NB4 (cell line): ENCODE results near the gene CFAP57.

Source experiments
- DNase-seq: peaks from one replicate; pipeline ENCODE4 v3.0.0; 2010; ENCODE audit warnings: low read depth
- H3K4me3 ChIP-seq: one replicate; pipeline ENCODE4 v1.5.1; 2011; ENCODE audit warnings: mild to moderate bottlenecking, low read depth, low read length, moderate library complexity
- CTCF ChIP-seq: IDR thresholded peaks from one replicate; pipeline ENCODE4 v1.5.1; 2012; ENCODE audit warnings: low read depth, low read length
- MAX ChIP-seq: IDR thresholded peaks from 2 replicates; pipeline ENCODE4 v1.6.1; 2011; ENCODE audit warnings: low read depth, low read length
- MYC ChIP-seq: IDR thresholded peaks from 2 replicates; pipeline ENCODE4 v1.6.1; 2011; ENCODE audit warnings: low read depth, low read length
- POLR2A ChIP-seq: IDR thresholded peaks from 2 replicates; pipeline ENCODE4 v1.6.1; 2011; ENCODE audit warnings: mild to moderate bottlenecking; ENCODE audit not compliant: insufficient read length; ENCODE audit errors: extremely low read depth

Gene CFAP57

GRCh38 chr1:43144237-43144636 lies 27.9 kb upstream of the CFAP57 start:
- no peak for DNase-seq
- no peak for TF ChIP-seq CTCF
- no peak for TF ChIP-seq MAX
- TF ChIP-seq POLR2A = no peak
- no peak for TF ChIP-seq MYC
- no peak overlapping the region for H3K4me3 ChIP-seq

DNA sequence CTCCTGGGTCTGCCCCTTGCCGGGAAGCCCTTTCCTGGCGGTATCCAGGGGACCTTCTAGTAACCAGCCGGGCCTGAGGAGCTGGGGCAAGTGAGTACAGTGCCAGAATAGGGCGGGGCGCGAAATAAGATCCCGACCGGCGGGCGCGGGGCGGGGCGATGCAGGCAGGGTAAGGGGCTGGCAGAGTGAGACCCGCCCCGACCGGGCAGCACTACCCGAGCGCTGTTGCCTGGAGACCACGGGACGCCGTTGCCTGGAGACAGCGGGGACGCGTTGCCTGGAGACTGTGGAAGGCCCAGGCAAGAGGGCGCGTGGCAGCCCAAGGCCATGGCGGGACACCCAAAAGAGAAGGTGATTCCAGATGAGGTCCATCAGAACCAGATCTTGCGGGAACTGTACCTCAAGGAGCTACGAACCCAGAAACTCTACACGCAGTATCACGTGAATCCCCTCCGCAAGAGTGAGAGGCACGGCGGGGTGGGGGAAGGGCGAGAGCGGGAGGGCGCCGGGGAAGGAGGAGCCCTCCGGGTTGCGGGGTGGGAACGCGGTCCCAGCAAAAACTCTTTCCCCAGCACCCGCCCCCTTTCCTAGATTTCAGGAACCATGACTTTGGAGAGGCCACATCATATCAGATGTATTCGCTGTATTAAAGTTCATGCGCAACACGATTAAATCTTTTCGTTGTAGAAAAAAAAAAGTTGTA lies 24.4 kb upstream of the CFAP57 start:
- no peak for DNase-seq
- H3K4me3 ChIP-seq = no peak overlapping the region
- TF ChIP-seq MYC = no peak
- TF ChIP-seq POLR2A = no peak
- TF ChIP-seq MAX = no peak
- no peak for TF ChIP-seq CTCF

DNA sequence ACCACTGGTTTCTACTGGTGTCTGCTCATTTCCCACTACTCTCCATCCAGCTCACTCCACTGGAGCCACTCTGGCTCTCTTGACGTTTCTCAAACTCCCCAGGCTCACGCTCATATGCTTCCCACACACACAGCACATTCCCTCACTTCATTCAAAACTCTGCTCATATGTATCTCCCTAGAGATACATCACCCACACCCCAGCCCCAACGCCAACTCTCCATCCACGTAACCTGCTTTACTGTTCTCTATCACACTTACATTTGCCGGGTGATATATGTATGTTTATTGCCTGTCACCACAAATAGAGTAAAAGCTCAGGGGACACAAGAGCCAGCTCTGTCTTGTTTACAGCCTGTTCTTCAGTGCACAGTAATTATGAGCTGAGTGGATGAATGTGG lies 22.2 kb upstream of the CFAP57 start:
- H3K4me3 ChIP-seq = no peak overlapping the region
- DNase-seq = no peak
- TF ChIP-seq POLR2A = no peak
- TF ChIP-seq MYC = no peak
- no peak for TF ChIP-seq CTCF
- no peak for TF ChIP-seq MAX

DNA sequence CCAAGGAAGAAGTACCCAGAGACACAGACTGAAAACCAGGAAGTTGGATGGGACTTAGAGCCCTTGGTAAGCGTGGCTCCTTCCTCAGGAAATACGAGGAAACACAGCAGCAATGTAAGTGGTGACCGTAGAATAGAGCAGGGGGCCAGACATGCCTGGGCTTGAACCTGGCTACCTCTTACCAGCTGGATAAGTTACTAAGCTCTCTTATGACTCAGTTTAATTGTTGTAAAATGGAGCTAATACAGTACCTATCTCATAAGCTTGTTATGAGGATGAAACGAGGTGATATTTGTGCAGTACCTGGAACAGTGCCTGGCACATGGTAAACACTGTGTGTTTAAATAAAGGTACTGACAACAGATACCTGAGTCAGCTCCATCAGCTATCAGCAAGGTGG lies 19.3 kb upstream of the CFAP57 start:
- no peak for TF ChIP-seq CTCF
- TF ChIP-seq MYC = no peak
- no peak for TF ChIP-seq POLR2A
- no peak for TF ChIP-seq MAX
- H3K4me3 ChIP-seq = no peak overlapping the region
- no peak for DNase-seq

DNA sequence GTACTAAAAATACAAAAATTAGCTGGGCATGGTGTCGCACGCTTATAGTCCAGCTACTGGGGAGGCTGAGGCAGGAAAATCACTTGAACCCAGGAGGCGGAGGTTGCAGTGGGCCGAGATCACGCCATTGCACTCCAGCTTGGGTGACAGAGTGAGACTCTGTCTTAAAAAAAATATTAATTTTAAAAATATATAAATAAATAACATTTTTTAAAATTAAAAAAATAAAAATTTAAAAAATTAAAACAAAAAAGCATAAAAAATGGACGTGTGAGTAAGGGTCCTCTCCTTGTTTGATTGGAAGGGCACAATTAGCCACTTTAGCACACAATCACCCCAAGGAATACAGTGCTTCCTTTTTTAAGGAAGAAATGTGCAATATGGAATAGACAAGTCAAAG lies 18.7 kb upstream of the CFAP57 start:
- TF ChIP-seq POLR2A (no peak), MYC (no peak), CTCF (no peak), MAX (no peak)
- DNase-seq = no peak
- H3K4me3 ChIP-seq = no peak overlapping the region
